A673 (cell line): ENCODE measurements around the gene BAHD1.

Source experiments
- EZH2 ChIP-seq: fragments of 200-600 bp; sonication (generic); IDR thresholded peaks from 2 replicates; pipeline ENCODE4 v1.6.1; 2017; ENCODE audit warnings: borderline replicate concordance, low read depth, mild to moderate bottlenecking, mixed read lengths, antibody characterized with exemption, low read length; ENCODE audit not compliant: poor library complexity, severe bottlenecking
- TF ChIP-seq, protein P1 (sequence below): fragments of 300-800, 200-600 bp; sonication (generic); conservative IDR thresholded peaks from 2 replicates; pipeline ENCODE4 v1.5.1; 2017; ENCODE audit warnings: low read depth, mild to moderate bottlenecking, antibody characterized with exemption, low read length, moderate library complexity, mixed read lengths

DNA sequence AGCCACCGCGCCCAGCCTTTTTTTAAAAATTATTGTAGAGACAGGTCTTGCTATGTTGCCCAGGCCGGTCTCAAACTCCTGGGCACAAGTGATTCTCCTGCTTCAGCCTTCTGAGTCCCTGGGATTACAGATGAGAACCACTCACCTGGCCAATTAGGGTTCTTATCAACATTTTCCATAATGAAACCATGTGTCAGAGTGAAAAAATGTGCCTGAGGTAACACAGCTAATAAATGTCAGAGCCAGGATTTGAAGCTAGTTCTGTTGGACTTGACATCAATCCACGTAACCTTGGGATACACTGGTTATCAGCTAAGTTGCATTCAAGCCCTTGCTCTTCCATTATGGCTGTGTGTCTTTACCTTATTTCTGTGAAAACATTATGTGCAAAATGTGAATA lies 59.2 kb downstream of the BAHD1 start:
- TF ChIP-seq, protein P1, sequence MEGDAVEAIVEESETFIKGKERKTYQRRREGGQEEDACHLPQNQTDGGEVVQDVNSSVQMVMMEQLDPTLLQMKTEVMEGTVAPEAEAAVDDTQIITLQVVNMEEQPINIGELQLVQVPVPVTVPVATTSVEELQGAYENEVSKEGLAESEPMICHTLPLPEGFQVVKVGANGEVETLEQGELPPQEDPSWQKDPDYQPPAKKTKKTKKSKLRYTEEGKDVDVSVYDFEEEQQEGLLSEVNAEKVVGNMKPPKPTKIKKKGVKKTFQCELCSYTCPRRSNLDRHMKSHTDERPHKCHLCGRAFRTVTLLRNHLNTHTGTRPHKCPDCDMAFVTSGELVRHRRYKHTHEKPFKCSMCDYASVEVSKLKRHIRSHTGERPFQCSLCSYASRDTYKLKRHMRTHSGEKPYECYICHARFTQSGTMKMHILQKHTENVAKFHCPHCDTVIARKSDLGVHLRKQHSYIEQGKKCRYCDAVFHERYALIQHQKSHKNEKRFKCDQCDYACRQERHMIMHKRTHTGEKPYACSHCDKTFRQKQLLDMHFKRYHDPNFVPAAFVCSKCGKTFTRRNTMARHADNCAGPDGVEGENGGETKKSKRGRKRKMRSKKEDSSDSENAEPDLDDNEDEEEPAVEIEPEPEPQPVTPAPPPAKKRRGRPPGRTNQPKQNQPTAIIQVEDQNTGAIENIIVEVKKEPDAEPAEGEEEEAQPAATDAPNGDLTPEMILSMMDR: no peak
- no peak for TF ChIP-seq EZH2
